IMR-90 (cell line): ENCODE data around the gene TEKT5.

Experiments used
- CEBPB ChIP-seq: IDR thresholded peaks from 2 replicates; pipeline ENCODE4 v1.6.1; 2012; ENCODE audit warnings: low read depth, low read length, improper control_type of control experiment
- CTCF ChIP-seq: conservative IDR thresholded peaks from 2 replicates; pipeline ENCODE4 v1.5.1; 2012; ENCODE audit warnings: mild to moderate bottlenecking, low read depth, low read length, improper control_type of control experiment
- MXI1 ChIP-seq: IDR thresholded peaks from 2 replicates; pipeline ENCODE4 v1.6.1; 2012; ENCODE audit warnings: low read depth, mild to moderate bottlenecking, low read length, moderate library complexity, borderline replicate concordance
- POLR2A ChIP-seq: IDR thresholded peaks from 2 replicates; pipeline ENCODE4 v1.6.1; 2012; ENCODE audit warnings: mild to moderate bottlenecking, low read depth, low read length

GRCh38 chr16:10578474-10579316 lies 116.0 kb downstream of the TEKT5 start:
- TF ChIP-seq POLR2A (no peak), CTCF (no peak), MXI1 (no peak), CEBPB (no peak)
